Activated CD8-positive, alpha-beta memory T cell treated with anti-CD3 and anti-CD28 coated beads, Interleukin-2, amount 50 U/mL, for 4 hours (primary cell): ENCODE results near the gene GCNT2.
"Not testable (repeated sequence)": the region's sequence is repeated elsewhere in the genome, so short reads cannot be mapped to it uniquely, and the experiment has no call there.

Experiments
- DNase-seq: peaks from one replicate; pipeline ENCODE4 v3.0.0-alpha.2; 2020

GCNT2 gene

DNA sequence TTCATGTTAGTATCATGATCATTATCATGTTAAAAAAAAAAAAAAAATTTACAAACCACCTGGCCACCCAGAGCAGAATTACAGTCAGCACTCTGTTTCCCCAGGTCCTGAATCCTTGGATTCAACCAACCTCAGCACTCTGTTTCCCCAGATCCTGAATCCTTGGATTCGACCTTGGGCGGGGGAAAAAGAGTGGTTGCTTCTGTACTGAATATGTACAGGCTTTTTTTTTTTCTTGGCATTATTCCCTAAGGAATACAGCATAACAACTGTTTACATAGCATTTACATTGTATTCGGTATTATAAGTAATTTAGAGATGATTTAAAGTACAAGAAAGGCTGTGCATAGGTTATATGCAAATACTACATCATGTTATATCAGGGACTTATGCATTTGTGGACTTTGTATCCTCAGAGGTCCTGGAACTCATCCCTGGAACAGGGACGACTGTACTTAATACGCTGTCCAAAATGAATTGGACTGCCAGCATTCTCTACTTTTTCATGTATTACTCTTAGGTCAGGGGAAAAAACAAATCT is 31.2 kb downstream of the GCNT2 start:
- DNase-seq: no peak

DNA sequence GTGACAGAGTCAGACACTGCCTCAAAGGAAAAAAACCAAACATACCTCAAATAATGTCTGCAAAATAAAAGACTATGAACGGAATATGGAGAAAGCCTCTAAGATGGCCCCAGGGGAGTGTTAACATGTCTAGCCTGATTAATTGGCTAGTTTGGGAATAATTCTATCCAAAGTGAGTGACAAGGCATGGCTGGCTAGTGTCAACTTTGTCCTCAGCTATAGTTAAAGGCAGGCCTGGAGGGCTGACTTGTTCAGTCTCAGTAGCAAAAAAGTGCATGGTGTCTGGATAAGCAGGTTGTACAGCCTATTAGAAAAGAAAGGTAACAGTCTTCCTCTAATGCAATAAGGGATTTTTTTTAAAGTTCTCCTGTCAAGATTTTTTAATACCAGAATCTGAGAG is 32.7 kb downstream of the GCNT2 start:
- no peak for DNase-seq

DNA sequence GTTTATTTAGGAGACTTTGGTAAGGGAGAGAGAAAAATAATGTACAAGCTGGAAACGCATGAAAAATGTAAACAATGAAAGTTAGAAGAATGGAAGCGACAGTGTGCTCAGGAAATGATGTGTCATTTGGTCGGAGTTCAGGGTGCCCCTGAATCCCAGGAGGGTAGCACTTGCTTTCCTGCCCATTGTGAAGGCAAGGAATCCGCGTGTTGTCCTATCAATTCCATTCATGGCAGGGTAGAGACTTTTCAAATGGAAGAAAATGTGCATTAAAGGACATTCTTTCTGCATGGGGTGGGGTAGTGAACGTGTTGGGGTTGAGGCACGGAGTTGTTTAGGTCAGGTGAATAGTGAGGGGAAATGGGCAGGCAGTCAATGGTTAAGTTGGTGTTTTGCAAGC is 33.7 kb downstream of the GCNT2 start:
- no peak for DNase-seq

DNA sequence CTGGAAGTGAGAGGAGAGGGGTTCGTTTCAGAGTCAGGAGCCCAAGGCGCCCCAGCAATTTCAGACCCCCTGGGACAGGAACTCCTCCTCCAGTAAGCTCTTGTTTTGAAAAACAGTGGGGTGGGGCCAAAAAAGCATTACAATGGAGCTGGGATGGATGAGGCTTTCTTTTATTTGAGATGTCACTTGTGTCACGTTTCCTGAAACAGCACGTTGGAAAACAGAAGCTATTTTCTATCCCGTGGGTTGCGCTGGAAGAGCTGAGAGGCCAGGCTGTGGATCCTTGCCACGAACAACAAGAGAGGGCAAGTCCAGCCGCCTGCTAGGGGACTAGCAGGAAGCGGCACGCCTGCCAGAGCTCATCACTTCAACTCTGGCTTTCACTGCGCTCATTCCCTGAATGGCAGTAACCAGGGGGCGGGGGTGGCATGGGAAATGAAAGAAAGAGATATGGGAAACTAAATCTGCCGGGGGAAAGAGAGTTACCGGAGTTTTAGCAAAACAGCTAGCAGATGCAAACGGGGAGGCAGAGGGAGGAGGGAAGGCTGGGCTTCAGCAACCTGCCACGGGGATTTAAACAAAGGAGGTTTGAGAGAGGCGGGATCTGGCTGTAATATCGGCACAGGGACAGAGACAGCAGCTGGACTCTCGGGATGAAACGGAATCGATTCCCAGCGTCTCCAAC is 34.6 kb downstream of the GCNT2 start:
- DNase-seq: no peak

DNA sequence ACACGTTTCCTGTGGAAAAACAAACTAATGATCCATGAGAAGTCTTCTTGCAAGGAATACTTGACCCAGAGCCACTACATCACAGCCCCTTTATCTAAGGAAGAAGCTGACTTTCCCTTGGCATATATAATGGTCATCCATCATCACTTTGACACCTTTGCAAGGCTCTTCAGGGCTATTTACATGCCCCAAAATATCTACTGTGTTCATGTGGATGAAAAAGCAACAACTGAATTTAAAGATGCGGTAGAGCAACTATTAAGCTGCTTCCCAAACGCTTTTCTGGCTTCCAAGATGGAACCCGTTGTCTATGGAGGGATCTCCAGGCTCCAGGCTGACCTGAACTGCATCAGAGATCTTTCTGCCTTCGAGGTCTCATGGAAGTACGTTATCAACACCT is 35.4 kb downstream of the GCNT2 start:
- no peak for DNase-seq

DNA sequence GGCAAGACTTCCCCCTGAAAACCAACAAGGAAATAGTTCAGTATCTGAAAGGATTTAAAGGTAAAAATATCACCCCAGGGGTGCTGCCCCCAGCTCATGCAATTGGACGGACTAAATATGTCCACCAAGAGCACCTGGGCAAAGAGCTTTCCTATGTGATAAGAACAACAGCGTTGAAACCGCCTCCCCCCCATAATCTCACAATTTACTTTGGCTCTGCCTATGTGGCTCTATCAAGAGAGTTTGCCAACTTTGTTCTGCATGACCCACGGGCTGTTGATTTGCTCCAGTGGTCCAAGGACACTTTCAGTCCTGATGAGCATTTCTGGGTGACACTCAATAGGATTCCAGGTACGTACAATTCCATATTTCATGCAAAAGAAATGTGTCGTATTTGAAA is 35.8 kb downstream of the GCNT2 start:
- no peak for DNase-seq

DNA sequence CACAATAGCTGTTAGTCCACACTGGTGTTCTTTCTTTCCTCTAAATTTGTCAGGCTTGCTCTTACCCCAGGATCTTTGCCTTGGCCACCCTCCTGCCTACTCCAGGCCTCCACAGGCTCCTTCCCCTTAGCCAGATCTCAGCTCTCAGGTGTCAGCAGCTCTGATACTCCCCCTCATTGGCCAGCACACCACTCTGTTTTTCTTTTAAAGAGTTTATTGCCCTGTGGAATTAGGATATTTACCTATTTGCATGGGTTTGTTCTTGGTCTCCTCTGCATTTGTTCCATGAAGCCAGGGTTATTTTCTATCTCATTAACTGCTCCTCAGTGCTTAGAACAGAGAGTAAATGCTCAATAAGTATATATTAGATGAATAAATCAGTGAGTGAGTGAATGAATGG is 36.8 kb downstream of the GCNT2 start:
- no peak for DNase-seq

DNA sequence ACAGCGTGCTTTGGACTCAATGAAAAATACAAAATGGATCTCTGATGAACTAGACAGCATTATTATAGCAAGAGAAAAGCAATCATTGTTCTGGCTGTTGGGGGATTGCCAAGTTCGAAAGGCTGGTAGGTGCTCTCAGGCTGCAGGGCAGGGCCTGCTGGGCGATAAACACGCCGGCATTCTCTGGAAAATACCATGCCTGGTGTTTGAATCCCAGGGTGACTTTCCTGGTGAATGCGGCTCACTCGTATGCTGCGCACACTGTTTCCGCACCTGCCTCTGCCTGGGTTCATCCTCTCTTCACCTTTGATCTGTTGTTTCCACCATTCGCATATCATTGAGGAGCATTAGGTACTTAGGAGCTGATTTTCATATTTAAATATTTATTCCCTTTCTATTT is 37.4 kb downstream of the GCNT2 start:
- DNase-seq: no peak

DNA sequence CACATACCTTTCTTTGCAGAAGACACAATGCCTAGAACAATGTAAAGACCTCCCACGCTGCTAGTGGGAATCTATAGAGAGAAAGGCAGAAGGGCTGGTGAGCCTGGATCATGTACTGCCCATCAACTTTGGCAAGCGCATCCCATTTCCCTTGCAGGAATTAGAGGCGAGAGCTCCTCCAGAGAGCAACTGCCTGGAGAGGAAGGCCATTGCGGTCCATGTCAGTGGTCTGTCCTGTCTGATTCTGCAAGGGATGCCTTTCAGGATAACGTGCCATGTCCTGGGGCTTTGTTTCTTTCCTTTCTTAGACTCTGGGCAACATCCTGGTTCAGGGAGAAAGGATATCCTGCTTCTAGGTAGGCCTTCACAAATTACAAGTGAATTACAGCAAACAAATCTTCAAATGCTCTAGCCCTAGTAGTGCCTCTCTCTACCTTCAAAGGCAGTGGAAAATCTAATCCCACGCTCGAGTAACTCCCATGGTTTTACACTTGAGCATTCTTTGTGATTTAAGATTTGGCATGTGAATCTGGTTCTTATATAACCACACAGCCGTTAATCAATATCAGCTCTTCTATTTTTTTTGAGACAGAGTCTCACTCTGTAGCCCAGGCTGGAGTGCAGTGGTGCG is 38.5 kb downstream of the GCNT2 start:
- no peak for DNase-seq

DNA sequence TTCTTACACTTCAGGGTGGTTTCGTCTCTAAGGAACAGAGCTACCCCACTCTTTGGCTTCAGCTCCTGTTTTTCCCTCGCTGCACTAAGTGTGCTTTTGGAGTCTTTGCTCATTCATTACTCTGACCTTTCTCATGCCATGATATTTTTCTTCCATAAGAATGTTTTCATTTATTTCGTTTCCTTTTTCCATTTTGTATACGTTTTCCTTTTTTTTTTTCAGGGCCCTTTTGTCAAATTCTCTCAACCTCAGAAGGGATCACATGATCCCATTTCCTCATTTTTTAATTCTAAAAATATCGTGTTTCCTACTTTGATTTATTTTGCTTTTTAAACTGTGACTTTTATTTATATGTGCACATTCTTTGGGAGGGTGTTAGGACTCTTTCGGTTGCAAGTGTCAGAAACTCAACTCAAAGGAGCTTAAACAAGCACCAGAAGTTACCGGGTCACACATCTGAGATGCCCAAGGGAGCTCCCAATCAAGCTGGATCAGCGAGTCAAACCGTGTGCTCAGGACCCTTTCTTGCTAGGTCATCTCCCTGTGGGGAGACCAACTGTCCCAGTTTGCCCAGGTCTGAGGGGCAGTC is 40.6 kb downstream of the GCNT2 start:
- DNase-seq: no peak

DNA sequence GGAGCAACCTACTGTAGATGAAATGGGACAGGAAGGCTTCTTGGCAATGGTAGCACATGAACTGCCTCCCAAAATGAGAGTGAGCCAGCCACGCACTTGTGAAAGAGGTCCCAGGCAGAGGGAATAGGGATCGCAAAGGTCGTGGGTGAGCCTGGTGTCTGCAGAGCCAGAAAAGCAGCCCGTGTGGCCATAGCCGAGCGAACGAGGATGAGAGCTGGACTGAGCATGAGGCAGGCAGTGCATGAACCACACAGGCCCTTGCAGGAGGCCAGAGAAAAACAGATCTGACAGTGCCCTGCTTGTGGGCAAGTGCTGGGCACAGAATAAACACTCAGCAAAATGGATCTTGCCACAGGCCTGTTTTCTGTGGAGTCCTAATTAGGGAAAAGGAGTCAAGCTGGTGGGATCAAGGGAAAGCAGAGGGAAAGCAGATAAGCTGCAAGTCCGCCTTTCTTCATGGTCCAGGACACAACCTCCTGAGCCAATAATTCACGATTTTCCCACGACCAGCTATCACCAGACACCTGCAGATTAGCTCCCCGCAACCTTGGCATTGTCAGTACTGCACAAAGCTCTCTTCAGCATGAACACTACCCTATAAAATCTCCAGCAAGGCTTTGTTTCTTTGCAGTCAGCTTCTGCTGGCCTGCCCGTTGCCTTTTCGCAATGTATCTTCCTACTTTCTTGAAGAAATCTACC is 44.0 kb downstream of the GCNT2 start:
- DNase-seq: no peak

DNA sequence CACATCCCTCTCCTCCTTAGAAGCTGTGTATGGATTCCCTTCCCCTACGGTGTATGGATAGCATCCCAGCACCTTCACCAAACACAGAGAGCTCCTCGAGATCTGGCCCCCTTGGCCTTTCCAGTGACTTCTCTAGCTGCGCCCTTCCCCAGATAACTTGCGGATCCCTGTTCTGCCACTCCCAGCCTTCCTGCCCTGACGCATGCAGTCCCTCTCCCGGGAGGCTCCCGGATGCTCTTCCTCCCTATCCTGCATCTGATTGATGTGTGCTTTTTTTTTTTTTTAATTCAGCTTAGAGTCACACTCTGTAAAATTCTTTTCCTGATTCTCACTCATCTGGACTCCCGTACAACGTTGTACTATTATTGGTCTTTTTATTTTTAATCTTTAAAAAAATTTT is 44.8 kb downstream of the GCNT2 start:
- no peak for DNase-seq

DNA sequence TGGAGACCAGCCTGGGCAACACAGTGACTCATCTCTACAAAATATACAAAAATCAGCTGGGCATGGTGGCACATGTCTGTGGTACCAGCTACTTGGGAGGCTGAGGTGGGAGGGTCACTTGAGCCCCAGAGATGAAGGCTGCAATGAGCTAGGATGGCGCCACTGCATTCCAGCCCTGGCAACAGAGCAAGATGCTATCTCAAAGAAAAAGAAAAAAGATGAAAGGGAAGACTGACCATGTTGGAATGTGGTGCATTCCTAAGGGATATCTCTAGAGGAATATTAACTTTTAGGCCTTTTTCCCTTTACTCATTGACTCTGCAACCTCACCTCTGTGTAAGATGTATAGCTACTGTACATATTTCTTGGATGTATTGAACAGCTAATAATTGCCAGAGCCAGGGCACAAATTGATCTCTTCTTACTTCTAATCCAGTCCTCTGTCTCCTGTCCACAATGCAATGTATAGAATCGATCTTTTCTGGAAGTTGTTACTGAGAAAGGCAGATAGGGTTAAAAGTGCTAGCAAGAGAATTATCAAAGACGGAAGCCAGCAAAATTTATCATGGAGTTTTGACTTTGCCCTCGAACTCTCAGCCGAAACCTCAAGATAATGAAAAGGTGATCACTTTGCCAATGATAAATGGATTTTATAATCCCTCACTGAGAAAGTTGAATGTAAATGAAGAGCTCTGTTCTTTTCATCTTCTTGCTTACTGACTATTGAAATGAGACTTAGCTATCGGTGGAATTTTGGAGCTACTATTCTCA is 46.3 kb downstream of the GCNT2 start:
- no peak for DNase-seq

DNA sequence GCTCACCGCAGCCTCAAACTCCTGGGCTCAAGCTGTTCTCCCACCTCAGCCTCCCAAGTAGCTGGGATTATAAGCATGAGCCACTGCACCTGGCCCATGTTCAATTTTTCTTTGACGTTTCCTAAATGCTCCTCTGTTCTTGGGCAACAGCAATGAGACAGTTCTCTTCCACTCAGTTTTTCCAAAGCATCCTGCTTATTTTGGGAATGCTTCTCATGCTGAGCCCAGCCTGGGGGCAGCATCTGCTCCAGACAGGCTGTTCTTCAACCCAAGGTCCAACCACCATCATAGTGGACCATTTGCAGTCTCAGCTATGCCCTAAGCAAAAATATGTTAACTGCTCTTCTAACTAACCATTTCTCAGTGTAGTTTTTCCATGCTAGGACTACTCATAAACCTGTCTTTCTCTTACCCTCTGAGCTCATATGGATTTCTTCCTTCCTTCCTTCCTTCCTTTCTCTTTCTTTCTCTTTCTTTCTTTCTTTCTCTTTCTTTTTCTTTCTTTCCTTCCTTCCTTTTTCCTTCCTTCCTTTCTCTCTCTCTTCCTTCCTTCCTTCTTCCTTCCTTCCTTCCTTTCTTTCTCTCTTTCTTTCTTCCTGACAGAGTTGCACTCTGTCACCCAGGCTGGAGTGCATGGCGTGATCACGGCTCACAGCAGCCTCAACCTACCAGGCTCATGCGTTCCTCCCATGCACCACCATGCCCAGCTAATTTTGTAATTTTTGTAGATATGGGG is 48.4 kb downstream of the GCNT2 start:
- DNase-seq: no peak

DNA sequence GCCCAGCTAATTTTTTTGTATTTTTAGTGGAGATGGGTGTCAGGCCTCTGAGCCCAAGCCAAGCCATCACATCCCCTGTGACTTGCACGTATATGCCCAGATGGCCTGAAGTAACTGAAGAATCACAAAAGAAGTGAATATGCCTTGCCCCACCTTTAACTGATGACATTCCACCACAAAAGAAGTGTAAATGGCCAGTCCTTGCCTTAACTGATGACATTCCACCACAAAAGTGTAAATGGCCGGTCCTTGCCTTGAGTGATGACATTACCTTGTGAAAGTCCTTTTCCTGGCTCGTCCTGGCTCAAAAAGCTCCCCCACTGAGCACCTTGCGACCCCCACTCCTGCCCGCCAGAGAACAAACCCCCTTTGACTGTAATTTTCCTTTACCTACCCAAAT is 54.4 kb downstream of the GCNT2 start:
- DNase-seq: not testable (repeated sequence)

DNA sequence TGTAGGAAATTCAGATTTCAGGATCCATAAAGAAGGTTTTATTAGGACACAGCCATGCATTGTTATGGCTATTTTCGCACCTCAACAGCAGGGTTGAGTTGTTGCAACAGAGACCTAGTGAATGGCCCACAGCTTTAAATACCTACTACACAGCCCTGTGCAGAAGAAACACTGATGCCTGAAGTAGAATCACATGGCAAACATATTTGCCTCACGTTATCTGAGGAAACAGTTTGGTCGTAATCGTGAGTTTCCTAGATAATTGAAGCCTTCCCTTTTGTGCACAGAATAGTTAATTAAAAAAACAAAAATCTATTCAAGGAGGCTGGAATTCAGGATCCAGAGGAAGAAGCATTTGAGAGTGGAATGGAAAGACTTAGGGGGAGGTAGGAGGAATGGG is 55.1 kb downstream of the GCNT2 start:
- no peak for DNase-seq

DNA sequence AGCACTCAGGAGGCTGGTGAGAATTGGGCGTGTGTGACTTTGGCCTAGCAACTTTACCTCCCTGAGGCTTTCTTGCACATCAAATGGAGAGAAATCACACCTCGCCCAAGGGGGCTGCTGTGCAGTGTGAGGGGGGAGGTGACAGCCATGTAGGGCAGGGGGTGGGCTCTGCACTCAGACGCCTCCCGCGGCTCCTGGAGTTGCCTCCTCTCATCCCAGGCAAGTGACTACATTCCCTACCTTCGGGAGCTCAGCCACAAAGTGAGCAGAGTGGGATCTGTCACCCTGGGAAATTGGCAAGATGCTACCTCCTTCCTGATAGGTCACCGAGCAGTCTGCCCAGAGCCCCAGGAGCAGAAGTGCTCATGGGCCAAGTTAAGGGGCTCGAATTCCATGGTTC is 56.0 kb downstream of the GCNT2 start:
- no peak for DNase-seq

DNA sequence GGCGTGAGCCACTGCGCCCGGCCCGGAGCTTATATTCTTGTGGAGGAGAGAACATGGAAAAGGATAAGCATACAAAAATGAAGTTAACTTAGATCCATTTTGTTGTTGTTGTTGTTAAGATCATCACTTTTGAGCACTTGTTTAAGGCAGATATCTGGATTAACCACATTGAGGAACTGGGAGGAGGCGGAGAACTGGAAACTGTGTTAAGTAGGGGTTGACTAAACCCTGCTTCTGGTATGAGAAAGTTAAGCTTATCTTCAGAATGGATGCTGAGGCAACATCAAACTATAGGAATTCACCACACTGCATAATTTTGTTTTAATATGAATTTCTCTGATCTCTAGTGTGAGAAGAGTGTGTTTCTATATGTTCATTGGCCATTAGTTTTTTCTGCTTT is 57.6 kb downstream of the GCNT2 start:
- no peak for DNase-seq

DNA sequence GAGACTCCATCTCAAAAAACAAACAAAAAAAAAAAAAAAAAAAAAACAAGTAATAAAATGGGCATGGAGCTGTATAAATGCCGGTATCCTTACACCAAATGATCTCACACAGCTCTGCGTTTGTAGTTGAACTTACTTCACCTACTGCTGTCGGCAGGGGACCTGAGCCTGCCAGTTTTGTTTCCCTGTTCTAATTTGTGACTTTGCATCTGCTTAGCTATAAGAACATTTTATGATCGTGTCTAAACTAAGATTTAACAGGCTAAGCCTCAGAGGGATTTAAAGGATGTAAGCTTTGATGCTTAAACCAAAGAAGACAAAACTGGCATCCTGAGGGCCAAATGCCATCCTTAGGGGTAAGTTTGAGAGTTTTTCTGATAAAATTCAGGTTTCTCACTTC is 58.7 kb downstream of the GCNT2 start:
- DNase-seq: no peak

DNA sequence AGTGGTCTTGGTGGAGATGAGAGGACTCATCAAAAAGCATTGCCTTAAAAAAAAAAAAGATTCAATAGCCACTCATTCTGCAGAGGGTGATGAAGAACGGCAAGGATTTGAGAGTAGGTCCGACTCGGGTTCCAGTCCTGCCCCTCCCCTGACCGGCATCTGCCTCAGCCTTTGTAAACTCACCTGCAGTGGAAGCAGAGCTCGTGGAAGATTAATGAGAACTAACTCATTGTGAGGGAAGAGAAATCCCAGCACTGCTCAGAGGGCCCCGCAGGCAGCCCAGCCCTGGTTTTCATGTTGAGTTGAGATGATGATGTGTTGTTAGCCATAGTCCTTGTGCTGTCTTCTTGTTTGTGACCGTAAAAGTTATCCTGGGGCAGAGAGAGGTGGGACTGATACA is 59.4 kb downstream of the GCNT2 start:
- no peak for DNase-seq

DNA sequence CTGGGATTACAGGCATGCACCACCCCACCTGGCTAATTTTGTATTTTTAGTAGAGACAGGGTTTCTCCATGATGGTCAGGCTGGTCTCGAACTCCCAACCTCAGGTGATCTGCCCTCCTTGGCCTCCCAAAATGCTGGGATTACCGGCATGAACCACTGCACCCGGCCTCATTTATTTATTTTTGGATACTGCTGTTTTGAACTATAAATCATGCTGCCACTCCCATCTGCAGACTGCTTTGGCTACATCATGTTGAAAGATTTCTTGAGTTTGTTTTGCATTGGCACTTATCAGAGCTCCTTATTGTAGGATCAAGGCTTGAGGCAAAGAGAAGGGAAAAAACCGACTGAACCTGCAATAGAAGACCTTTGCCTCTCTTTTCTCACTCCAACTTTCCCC is 60.3 kb downstream of the GCNT2 start:
- DNase-seq: not testable (repeated sequence)

DNA sequence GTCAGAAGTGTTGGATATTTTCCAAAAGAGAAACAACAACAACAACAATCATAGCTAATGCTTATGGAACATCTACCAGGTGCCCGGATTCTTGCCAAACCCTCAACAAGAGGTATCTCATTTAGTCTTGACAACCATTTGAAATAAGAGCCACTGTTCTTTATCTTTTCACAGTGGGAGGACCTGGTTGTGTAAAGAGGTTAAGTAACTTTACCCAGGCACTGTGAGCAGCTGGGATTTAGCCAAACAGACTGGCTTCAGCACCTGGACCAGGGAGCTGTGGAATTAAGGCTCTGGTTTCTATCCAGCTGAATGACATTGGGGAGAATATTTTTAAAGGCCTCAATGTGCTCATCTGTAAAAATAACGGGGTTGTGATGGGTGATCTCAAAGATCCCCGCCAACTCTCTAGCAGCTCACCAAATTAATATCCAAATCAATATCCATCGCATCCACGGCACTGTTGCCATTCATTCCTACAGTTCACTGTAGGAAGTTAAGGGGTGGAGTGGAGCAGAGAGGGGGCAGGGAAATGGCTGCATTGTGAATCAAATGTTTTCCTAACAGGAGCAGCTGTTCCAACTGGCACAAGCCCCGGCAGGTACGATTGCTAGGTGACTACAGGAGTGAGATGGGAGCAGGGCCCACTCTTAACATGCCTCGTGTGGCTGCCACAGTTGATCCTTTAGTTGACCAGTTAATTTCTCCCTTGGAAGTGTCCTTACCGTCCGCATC is 61.8 kb downstream of the GCNT2 start:
- no peak for DNase-seq
